DMS153 treated with DMSO at 0.1 percent for 48 hours (cell line): Measurements from ENCODE around the gene S1PR4.
A peak's percentile ranks its signal among the peaks of the same experiment; 100 is the strongest.

Experiments used
- DNase-seq: peaks from one replicate; lab custom pipeline; 2025; ENCODE audit not compliant: unreplicated experiment; lab: John Stamatoyannopoulos, UW

Gene S1PR4, protein sequence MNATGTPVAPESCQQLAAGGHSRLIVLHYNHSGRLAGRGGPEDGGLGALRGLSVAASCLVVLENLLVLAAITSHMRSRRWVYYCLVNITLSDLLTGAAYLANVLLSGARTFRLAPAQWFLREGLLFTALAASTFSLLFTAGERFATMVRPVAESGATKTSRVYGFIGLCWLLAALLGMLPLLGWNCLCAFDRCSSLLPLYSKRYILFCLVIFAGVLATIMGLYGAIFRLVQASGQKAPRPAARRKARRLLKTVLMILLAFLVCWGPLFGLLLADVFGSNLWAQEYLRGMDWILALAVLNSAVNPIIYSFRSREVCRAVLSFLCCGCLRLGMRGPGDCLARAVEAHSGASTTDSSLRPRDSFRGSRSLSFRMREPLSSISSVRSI

DNA sequence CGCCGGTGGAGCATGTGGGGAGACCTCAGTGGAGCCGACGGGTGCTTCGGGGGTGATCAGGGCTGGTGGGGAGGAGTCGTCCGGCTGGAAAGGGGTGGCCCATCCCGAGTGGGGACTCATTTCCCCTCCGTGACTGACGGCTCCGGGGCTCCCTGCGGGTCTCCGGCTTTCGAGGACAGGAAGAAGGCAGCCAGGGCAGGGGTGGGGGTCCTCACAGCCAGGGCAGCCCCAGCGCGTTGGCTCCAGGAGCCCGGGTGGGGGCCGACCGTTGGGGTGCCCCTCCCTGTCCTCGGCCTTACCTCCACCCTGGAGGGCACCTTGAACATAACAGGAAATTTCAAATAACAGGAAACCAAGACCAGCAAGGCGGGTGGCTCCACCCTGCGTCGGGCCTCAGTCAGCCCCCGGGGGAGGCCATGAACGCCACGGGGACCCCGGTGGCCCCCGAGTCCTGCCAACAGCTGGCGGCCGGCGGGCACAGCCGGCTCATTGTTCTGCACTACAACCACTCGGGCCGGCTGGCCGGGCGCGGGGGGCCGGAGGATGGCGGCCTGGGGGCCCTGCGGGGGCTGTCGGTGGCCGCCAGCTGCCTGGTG lies at the start of gene S1PR4:
S1PR4 (plus strand) TSS at position 393 of the 596 bp plus-strand sequence; CDS start at position 417, 24 bp downstream.
- DNase-seq, result no peak

DNA sequence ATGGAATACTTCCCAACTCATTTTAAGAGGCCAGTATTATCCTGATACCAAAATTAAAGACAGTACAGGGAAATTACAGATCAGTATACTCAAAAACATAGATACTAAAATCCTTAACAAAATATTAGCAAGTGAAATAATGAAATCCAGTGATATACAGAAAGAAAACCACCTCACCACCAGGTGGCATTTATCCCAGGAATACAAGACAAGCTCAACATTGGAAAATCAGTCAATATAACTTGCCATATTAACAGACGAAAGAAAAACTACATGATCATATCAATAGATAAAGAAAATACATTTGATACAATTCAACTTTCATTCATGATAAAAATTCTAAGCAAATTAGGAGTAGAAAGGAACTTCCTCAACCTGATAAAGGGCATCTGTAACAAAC lies 49.5 kb upstream of the S1PR4 start:
- peak; percentile 43 for DNase-seq

DNA sequence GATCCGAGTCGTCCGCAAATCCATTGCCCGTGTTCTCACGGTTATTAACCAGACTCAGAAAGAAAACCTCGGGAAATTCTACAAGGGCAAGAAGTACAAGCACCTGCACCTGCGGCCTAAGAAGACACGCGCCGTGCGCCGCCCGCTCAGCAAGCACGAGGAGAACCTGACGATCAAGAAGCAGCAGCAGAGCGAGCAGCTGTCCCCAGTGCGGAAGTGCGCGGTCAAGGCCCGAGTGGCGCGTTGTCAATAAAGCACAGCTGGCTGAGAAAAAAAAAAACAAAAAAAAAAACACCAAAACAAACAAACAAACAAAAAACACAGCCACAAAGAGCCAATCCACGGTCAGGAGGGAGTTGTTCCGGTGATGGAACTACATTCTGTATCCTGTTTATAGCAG lies 47.4 kb upstream of the S1PR4 start:
- DNase-seq, result no peak

DNA sequence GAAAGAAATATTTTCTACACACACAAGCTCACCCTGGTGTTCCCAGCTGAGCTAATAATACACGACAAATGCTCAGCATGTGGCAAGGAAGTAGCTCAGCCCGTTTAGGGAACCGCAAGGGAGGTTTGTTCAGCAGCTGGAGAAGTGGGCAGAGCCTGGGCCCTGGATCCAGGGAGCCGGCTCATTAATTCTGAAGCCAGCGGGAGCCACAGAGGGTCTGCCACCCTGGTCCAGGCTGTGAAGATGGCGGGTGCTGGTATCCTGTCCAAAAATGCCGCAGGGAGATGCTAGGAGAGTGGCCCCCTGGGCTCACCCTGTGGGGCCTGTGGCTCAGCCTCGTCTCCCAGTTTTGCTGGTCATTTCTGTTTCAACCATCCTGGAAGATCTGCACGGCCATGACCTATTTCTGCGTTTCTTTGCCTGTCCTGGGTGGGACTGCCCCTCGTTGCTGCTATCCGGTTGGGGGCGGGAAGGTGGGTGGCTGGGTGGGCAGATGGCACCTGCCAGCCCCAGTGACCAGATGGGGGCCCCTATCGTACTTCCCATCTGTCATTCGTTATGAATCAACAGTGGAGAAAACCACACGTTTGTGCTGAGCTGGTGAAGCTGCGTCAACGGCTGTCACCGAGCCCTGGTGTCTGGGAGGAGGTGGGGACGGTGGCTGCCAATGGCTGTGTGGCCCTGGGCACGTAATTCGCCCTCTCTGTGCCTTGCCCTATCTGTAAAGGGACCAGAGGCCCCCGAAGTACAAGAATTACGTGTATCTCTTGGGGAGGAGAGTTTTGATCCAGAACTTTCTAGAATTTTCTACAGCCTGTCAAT lies 45.4 kb upstream of the S1PR4 start:
- peak; percentile 42 for DNase-seq

DNA sequence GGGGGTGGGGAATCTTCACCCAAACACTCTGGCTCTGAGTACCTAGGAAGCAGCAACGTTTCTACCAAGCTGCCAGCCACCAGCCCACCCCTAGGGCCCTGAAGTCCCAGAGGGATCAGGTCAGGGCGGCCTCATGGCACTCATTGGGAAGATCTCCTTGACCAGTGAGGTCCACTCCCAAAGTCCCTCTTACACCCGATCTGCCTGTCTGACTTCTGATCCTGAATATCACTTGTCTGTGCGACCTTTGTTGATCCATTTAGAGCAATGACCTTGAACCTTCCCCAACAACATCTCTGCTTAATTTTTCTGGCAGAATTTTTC lies 44.8 kb upstream of the S1PR4 start:
- DNase-seq, result no peak

DNA sequence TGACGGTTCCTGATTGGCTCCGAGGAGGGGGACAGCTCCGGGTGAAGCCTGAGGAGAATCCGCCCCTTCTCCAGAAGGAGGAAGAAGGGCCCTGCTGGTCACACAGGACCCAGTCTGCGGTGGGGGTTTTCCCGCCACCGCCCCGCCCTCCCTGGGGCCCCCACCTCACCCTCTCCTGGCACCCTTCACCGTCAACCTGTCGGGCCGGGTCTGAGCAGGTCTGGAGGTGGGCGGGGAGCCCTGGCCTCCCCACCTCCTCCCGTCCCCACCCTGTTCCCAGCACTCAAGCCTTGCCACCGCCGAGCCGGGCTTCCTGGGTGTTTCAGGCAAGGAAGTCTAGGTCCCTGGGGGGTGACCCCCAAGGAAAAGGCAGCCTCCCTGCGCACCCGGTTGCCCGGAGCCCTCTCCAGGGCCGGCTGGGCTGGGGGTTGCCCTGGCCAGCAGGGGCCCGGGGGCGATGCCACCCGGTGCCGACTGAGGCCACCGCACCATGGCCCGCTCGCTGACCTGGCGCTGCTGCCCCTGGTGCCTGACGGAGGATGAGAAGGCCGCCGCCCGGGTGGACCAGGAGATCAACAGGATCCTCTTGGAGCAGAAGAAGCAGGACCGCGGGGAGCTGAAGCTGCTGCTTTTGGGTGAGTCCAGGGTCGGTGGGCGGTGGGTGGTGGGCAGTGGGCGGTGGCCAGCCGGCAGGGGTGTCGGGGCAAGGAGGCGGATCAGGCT lies 42.4 kb upstream of the S1PR4 start, which contains the start of gene GNA15:
GNA15 (plus strand) TSS at position 73 of the 723 bp plus-strand sequence; CDS start at position 491, 418 bp downstream.
- no peak for DNase-seq

DNA sequence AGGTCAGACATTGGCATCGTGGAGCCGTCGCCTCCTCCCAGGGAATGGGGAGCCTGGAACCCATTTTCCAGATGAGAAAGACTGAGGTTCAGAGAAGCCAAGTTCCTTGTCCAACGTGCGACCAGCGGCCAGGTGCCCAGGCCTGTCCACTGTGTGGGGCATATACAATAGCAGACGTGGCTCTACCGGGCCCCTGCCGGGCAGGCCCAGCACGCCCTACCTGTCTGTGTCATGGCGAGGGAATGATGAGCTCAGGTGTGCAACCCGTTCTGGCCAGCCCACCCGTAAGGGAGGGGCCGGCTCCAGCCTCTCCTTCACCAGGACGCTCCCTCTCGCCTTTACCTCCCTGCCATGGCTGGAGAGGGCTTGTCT lies 41.9 kb upstream of the S1PR4 start:
- no peak for DNase-seq

DNA sequence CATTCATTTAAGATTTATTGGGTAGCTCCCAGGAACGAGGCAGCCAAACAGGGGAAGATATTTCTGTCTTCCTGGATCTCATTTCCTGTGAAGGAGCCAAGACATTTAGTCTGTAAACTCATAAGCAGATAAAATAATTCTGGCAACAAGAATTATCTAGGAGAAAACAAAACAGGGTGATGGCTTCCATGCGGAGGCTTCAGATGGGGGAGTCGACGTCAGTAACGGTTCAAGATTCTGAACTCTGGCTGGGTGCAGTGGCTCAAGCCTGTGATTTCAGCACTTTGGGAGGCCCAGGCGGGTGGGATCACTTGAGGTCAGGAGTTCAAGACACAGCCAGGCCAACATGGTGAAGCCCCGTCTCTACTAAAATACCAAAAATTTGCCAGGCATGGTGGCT lies 41.5 kb upstream of the S1PR4 start:
- no peak for DNase-seq

DNA sequence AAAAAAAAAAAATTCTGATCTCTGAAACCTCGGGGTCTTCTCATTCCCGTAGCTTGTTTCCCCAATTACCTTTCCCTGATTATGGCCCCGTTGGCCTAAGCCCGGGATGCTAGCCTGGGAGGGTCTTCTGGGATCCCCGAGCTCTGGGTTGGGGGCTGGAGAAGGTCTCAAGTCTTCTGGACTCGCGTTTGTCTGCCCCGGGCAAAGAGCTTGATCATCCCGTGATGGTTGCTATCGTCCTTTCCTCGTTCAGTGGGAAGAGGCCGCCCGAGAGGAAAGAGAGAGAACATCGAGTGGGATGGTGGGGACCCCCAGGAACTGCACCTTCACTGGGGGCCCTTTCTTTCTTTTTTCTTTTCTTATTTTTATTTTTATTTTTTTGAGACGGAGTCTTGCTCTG lies 40.3 kb upstream of the S1PR4 start:
- no peak for DNase-seq

DNA sequence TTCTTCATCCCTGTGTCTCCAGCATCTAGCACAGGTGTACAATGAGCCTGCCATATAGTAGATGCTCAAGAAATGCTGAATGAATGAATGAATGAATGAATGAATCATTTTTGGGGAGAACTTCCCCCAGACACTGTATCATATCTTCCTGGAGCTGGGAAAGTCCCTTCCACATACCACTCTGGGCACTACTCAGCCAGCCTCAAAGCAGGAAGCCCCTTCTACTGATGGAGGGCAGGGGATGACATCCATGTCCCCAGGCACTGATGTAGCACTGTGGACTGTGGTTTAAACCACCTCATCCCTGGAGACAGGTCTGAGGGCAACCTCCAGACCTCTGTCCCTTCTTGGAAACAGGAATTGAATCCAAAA lies 37.9 kb upstream of the S1PR4 start:
- DNase-seq, result no peak

DNA sequence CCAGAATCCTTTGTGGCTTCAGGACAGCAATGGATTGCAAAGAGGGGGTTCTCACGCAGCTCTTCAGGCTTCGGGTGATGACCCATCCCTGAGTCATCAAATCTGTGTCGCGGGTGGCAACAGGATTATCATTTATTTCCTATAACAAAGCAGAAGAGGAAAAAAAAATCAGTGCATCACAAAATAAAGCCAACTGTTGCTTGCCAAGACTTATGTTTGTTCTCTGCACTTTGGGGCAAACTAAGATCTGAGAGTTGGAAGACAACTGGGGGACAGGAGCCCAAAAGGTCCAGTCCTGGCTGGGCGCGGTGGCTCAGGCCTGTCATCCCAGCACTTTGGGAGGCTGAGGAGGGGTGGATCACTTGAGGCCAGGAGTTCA lies 36.3 kb upstream of the S1PR4 start:
- DNase-seq, result no peak

DNA sequence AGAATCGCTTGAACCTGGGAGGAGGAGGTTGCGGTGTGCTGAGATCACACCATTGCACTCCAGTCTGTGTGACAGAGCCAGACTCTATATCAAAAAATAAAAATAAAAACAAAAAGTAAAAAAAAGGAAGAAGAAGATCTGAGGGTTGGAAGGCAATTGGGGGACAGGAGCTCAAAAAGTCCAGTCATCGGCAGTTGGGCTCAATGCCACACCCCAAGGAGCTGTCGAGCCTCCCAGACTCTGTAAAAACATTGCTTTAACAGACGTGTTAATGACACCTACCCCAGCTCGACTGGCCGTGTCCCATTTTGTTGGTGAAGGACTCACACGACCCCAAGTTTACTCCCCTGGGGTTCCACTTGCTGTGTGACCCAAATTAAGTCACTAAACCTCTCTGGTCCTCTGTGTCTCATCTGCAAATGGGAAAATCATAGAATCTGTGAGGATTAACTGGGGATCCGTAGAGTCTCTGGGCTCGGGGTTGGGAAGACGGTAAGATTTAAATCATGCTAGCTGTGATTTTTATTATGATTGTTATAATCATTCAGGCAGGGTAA lies 35.7 kb upstream of the S1PR4 start:
- DNase-seq, result no peak

DNA sequence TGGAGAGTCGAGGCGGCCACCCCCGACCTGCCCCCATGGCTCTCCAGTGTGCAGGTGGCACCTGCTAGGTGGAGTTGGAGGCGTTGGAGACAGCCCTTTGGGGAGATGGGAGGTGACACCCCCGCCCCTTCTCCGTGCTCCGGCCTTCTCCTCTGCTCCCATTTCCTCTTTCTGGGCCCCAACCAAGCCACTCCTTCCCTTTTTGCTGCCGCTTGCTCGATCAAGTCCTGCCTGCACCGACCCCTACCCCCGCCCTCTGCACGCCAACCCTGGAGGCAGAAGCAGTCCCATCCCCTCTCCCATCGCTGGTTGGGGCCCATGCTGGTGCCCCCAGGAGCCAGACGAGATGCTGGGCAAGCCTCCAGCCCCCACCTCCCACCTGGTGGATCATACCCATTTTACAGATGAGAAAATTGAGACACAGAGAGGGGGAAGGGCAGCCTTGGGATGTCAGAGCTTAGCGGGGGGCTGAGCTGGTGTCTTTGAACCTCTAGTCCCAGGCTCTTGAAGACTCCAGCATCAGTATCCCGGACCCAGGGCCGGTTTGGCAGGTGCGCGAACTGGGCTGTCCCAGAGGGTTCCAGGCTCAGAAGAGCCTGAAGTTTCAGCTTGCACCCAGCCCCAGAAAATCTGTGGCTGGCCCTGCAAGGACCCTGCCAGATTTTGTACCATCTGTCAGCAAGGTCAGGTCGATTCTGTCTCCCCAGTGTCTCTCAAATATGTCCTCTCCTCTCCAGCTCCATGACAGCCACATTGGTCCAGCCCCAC lies 32.5 kb upstream of the S1PR4 start:
- DNase-seq, result no peak

DNA sequence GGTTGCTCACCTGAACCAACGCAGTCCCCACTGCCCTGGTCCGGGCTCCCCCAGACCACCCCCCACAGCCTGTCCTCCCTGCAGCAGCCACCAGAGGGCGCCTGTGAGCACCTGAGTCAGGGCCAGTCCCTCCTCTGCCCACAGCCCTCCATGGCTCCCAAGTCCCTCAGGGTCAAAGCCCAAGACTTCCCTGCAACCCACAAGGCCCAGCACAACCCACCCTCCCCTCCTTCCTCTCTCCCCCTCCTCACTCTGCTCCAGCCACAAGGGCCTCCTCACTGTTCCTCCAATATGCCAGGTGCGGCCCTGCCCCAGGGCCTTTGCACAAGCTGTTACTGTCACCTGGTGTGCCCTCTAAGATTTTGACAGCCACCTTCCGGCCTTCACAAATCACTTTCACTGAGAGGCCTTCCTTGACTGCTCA lies 31.9 kb upstream of the S1PR4 start:
- no peak for DNase-seq

DNA sequence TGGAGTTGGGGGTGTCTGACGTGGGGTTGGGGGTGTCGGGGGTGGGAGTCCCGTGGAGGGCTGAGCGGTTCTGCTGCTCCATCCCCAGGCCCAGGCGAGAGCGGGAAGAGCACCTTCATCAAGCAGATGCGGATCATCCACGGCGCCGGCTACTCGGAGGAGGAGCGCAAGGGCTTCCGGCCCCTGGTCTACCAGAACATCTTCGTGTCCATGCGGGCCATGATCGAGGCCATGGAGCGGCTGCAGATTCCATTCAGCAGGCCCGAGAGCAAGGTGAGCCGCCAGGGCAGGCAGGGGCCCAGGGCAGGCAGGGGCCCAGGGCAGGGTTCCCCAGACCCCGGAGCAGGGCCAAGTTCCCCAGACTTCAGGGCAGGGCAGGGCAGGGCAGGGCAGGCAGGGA lies 30.1 kb upstream of the S1PR4 start:
- no peak for DNase-seq

DNA sequence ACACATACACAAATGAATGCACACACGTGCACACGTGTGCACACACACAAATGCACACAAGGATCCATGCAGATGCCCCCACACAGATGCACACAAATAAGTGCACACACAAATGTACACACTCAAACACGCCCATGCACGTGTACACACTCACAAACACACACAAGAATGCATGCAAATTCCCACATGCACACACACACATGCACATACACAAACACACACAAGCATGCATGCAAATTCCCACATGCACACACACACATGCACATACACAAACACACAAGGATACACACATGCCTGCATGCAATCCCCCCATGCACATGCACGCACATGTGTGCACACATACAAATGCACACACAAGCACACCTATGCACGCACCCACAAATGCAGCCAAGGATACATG lies 29.5 kb upstream of the S1PR4 start:
- DNase-seq, result no peak

DNA sequence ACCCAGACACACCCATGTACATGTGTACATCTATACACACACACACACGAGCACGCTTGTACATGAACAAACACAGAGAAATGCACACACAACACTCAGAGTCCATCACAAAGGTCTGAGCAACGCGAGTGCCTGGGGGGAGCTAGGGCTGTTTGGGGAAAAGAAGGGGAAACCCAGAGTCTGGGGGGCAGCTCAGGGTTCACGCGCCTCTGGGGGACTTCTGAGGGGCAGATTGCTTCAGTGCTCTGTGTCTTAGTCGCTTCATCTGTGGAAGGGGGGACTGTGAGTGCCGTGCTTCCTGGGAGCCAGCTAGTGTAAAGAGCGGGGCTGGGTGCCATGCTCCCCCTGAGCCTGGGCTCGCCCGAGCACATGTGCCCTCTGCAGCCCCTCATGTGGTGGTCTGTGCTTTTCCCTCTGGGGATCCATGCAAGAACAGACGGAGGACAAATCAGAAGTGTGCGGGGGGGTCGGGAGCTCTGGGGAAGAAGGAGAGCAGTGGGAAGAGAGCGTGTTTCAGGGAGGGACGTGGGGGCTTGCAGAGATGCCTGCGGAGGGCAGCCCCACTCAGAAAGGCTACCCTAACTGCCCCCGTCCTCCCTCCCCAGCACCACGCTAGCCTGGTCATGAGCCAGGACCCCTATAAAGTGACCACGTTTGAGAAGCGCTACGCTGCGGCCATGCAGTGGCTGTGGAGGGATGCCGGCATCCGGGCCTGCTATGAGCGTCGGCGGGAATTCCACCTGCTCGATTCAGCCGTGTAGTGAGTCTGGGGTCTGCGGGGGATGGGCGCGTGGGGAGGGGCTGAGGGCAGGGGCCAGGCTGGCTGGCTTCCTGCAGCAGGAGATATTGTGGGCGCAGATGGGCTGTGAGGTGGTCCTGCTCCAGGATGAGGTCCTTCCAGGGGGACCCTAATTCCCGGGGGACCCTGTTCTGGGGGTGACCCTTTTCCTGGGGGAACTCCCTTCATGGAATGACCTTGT lies 28.8 kb upstream of the S1PR4 start:
- DNase-seq, result no peak

DNA sequence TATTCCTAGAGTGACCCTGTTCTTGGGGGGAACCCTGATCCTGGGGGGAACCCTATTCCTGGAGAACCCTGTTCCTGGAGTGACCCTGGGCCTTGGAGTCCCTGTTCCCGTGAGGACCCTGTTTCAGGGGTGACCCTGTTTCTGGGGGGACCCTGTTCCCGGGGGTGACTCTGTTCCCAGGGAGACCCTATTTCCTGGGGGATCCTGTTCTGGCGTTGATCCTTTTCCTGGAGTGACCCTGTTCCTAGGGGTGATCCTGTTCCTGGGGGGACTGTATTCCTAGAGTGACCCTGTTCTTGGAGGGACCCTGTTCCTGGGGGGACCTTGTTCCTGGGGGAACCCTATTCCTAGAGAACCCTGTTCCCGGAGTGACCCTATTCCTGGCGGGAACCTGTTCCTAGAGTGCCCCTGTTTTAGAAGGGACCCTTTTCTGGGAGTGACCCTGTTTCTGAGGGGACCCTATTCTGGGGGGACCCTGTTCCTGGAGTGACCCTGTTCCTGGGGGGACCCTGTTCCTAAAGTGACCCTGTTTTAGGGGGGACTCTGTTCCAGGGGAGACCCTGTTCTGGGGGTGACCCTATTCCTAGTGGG lies 27.7 kb upstream of the S1PR4 start:
- DNase-seq, result no peak
